ENCODE data around the gene MAD2L1BP.
"Not testable (repeated sequence)": the region's sequence is repeated elsewhere in the genome, so short reads cannot be mapped to it uniquely, and the experiment has no call there.

Gene MAD2L1BP

DNA sequence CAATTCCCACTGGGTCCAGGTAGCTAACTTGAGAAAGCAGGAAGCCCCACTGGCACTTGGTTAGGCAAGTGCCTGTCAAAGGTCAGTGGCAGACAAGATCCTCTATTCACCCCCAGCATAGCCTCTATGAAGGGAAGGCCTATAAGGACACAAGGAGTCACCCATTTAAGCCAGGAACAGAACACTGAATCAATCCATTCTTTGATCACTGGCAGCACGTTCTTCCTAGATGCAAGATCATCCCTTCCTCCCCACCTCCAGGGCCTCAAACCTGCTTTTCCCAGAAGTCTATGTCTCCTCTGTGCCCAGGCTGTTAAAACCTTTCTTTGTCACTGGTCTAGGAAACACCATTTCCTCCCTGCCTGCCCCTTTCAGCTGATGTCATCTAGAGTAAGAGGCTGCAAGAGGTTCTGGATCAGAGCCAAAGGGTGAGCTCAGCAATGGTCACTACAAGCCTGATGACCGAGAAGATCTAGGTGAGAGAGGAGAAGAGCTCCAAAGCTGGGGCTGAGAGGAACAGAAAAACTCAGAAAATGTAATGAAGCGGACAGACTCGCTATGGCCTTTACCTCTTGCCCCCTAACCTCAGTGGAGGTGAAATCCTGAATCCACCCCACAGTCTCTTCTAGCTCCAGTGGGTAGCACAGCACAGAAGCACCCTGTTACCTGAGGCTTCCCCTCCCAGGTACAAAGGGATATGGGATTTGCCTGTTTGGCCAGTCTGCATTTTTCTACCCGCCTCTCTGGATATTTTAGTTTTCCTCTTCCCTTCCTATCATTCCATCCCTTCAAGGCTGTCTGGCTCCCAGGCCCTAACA lies 8.4 kb upstream of the MAD2L1BP start:
- DNase-seq, result peak; percentile 93 to 98 (median 96)

DNA sequence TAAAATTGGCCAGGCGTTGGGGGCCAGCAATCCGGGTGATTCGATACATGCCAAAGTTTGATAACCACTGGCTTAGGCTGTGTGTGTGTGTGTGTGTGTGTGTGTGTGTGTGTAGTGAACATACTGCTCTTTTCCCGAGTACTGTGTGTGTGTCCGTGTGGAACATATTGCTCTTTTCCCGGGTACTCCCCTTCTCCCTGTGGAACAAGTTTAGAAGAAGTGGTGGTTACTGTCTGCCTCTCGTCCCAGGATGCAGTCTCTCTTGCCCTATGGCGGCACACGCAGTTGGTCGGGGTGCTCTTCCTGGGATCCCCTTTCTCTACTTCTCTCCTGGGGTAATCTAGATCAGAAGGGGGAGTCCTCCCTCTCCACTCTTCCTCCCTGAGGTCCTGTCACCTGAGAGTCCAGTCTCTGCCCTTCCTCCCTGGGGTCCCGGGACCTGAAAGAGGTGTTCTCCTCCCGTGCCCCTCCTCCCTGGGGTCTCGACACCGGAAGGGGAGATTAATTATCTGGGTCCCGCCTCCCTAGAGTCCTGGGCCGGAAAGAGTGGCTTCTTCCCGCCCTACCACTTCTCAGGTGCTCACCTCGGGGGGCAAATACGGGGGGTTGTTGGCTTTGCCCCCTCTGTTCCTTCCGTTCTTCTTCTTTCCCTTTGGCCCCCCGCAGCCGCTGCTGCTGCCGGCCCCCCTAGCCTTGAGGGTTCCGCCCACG lies 7.1 kb upstream of the MAD2L1BP start:
- peak; percentile 23 to 56 (median 44) for DNase-seq

DNA sequence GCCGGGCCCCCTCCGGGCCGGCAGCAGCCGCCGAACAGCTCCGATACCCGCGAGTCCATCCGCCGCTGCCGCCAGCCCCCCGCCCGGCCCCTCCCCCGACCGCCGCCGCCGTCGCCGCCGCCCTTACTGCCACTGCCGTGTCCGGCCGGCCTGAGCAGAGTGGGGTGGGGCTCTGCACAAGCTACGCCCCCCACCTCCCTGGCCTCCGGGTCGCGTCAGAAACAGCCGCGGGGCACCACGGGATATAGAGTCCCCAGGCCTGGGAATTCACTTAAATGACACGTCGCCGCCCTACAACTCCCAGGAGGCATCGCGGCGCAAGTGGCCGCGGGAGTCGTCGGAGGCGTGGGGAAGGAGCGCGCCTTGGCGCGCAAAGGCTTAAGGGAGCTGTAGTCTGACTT lies 6.5 kb upstream of the MAD2L1BP start, which contains the start of gene GTPBP2:
GTPBP2 (minus strand) TSS at position 161 of the 401 bp plus-strand sequence; CDS start at position 59, 102 bp downstream.
- DNase-seq, result peak; percentile 99 to 100 (median 100)

DNA sequence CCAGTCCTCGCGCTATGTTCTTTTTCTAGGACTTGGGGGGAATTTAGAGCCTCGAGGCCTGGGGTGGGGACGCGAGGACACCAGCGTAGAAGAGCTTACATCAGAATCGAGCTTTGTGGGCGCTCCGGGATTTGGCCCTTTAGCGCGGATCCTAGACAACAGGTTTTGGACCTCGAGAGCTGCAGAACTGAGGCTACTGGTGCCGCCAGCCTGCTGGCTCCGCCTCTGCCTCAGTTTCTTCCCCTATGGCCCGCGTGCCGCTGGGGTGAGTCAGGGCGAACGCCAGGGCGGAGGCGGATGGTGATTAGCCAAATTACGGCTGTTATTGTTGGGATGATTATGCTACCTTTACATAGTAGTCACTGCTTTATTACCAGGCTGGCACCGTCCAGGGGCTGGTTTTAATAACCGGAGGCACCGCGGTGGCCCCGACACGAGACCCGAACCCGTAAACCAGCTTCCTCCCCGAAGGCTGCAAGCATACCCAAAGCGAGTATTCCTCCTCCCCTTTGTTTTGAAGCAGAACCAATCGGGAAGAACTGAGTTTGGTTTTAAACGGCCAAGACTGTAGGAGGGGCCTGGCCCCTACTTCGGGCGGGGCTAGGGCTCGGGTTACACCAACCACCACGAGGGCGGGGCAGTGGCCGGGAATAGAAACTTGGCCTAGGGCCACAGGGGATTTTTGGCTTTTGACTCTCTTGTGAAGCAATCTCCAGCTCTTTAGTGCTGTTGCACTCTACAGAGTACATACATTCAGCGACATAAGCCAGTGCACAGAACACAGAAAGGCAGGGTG lies 5.9 kb upstream of the MAD2L1BP start:
- peak; percentile 97 to 99 (median 98) for DNase-seq

DNA sequence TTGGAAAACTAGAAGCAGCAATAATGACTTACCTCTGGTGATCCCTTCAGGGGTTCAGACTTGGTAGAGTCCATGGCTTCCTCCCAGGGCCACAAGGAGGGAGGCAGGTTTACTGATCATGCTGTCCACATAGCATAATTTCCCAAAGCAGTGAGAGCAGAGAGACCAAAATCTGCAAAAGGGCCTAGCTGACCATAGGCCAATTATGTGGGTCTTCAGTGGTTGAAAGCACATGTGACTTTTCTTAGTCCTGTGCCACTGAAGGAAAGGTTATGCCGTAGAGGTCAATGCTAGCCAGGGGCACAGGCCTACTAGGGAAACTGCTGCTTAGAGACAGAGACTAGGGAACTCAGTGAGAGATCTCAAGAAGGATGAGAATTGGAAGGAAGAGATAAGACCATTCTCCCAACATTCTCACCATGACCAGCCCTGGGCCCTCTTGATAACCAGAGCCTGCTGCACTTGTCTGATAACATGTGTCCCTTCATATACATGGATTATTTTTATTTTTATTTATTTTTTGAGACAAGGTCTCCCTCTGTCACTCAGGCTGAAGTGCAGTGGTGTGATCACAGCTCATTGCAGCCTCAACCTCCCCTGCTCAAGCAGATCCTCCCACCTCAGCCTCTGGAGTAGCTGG lies 4.5 kb upstream of the MAD2L1BP start:
- DNase-seq, result no peak

DNA sequence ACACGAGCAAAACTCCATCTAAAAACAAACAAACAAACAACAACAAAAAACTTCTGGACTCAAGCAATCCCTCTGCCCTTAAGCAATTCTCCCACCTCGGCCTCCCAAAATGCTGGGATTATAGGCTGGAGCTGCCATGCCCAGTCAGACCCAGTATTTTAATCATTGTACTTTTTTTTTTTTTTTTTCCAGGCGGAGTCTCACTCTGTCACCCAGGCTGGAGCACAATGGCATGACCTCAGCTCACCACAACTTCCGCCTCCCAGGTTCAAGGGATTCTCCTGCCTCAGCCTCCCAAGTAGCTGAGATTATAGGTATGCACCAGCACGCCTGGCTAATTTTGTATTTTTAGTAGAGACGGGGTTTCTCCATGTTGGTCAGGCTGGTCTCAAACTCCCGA lies 2.6 kb upstream of the MAD2L1BP start:
- DNase-seq, result not testable (repeated sequence)

DNA sequence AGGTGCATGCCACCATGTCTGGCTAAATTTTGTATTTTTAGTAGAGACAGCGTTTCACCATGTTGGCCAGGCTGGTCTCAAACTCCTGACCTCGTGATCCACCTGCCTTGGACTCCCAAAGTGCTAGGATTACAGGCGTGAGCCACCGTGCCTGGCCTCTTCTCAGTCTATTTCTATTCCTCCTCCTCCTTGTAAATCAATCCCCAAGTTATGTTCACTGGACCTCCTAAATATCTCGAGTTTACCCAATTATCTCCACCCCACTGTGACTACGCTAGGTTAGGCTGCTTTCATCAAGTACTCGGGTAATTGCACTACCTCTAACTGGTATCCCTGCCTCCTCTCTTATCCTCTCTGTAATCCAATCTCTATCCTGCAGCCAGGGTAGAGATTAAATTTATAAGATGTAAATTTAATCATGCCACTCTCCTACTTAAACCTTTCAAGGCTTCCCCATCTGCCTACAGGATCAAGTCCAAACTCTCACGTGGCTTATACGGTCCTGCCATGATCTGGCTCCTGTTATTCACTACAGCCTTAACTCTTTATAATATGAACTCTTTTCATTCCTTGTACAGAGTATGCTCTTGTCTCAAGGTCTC lies 837 bp upstream of the MAD2L1BP start:
- no peak for DNase-seq

DNA sequence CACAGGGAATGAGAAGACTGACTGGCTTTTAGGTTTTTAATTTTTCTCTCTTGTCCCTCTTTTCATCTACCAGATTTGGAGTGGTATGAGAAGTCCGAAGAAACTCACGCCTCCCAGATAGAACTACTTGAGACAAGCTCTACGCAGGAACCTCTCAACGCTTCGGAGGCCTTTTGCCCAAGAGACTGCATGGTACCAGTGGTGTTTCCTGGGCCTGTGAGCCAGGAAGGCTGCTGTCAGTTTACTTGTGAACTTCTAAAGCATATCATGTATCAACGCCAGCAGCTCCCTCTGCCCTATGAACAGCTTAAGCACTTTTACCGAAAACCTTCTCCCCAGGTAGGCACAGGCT lies 644 bp downstream of the MAD2L1BP start:
- peak in 1 of 4 experiments; percentile 28 for DNase-seq

DNA sequence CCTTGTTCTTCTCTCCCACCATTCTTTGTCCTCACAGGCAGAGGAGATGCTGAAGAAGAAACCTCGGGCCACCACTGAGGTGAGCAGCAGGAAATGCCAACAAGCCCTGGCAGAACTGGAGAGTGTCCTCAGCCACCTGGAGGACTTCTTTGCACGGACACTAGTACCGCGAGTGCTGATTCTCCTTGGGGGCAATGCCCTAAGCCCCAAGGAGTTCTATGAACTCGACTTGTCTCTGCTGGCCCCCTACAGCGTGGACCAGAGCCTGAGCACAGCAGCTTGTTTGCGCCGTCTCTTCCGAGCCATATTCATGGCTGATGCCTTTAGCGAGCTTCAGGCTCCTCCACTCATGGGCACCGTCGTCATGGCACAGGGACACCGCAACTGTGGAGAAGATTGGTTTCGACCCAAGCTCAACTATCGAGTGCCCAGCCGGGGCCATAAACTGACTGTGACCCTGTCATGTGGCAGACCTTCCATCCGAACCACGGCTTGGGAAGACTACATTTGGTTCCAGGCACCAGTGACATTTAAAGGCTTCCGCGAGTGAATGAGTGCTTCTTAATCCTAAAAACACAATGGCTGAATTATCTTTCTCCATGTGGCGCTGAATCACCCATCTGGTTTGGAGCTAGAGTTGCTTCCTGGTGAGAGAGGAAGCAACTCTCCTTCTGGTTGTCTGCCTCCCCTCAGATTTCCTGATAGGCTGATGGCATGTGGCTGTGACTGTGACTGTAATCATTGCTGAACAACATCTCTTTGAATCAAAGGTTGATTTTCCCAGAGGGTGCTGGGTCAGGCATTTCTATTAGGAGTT lies 4.6 kb downstream of the MAD2L1BP start:
- peak; percentile 36 to 70 (median 62) for DNase-seq

DNA sequence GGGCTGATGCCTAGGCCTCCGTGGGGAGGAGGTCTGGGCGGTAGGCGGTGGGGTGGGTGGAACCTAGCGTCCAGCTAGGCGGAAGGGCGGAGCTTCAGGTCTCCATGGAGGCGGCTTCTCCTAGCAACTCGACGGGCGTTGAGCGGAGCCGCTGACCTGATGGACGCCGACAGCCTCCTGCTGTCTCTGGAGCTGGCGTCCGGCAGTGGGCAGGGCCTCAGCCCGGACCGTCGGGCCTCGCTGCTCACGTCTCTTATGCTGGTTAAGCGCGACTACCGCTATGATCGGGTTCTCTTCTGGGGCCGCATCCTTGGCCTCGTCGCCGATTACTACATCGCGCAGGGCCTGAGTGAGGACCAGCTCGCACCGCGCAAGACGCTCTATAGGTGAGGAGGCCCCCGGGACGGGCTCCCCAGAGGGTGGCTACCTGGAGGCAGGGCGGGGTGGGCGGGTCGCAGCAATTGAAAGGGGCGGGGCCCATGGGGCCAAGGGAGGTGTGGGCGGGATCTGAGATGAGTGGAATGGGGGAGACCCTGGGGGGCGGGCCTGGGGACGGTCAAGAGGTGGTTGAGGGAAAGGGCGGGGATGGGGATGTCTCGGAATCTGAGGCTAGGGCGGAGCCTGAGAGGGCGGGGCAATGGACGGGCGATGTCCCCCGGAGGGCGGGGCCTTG lies 9.4 kb downstream of the MAD2L1BP start, which contains the start of gene RSPH9:
RSPH9 (plus strand) TSS at position 97 of the 673 bp plus-strand sequence; CDS start at position 160, 63 bp downstream.
- DNase-seq, result peak in 3 of 4 experiments; percentile 42 to 67 (median 53)

DNA sequence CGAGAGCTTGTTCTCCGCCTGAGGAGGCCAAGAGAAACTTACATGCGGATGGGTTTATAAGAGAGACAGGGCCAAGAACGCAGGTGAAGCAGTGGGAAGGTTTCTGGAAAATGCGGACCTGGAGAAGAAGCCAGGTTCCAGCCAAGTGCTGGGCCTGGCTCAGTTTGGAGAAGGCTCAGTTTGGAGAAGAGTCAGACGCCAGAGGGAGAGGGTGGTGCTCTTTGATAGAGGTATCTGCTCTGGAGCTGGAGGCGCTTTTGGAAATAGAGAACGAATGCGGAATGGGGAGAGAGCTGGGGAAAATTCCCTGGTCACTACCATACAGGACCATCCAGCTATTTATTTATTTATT lies 9.9 kb downstream of the MAD2L1BP start:
- DNase-seq, result no peak

DNA sequence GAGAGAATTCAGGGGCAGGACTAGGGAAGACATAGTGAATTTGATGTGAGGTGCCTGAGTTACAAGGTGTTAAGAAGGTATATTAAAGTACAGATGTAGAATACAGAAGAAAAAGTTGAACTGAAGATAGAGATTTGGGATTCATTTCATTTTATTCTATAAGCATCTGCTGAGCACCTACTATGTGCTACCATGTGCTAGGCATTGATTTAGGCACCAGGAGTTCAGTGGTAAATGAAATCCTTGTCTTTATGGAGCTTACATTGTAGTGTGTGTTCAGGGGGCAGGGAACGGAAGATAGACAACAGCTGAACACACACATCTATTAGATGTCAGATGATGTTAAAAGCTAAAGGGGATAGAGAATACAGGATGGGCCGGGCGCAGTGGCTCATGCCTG lies 12.0 kb downstream of the MAD2L1BP start:
- no peak for DNase-seq

DNA sequence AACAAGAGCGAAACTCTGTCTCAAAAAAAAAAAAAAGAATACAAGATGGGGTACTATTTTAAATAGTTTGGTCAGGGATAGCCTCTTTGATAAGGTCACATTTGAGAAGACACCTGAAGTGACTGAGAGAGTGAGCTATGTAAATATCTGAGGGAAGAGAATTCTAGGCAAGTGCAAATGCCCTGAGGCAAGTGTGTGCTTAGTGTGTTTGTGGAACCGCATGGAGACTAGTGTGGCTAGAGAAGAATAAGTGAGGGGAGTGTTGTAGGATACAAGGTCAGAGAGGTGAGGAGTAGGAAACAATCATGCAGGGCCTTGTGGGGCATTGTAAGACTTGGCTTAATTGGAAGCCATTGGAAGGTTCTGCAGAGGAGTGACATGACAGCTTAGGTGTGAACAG lies 12.6 kb downstream of the MAD2L1BP start:
- DNase-seq, result no peak

DNA sequence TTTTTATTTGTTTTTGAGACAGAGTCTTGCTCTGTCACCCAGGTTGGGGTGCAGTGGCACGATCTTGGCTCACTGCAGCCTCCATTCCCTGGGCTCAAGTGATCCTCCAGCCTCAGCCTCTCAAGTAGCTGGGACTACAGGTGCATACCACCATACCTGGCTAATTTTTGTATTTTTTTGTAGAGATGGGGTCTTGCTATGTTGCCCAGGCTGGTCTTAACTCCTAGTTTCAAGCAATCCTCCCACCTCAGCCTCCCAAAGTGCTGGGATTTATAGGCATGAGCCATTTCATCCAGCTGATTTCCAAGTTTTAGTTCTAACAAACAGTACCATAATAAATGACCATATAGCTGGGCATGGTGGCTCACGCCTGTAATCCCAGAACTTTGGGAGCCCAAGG lies 17.2 kb downstream of the MAD2L1BP start:
- DNase-seq, result not testable (repeated sequence)

DNA sequence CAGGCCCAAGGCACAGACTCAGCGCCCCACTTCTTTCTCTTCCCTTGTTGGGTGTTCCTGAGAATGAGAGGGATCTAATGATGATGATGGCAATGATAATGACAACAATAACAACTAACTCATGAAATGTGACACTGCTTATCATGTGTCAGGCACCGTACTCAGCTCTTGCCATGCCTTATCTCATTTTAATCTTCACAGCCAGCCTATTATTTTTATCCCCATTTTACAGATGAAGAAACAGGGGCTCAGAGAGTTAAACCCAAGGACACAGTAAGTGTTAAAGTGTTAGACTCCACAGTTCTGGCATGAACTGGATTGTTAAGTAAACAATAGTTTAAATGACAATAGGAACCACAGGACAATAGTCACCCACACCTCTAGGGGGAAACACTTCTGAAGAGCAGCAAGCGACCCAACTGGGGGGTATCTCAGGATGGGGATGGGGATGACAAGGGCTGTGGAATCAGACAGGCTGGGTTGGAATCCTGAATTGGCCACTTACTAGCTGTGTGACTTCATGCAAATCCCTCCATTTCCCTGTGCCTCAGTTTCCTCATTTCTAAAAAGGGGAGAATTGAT lies 21.7 kb downstream of the MAD2L1BP start:
- no peak for DNase-seq

DNA sequence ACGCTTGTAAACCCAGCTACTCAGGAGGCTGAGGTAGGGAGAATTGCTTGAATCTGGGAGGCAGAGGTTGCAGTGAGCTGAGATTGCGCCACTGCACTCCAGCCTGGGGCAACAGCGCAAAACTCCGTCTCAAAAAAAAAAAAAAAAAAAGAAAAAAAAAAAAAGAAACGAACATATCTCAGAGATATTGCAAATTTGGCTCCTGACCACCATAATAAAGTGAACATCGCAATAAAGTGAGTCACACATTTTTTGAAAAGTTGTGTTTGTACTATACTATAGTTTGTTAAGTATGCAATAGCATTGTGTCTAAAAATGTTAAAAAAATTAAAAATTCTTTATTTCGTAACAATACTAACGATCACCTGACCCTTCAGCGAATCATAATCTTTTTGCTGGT lies 22.5 kb downstream of the MAD2L1BP start:
- DNase-seq, result no peak

DNA sequence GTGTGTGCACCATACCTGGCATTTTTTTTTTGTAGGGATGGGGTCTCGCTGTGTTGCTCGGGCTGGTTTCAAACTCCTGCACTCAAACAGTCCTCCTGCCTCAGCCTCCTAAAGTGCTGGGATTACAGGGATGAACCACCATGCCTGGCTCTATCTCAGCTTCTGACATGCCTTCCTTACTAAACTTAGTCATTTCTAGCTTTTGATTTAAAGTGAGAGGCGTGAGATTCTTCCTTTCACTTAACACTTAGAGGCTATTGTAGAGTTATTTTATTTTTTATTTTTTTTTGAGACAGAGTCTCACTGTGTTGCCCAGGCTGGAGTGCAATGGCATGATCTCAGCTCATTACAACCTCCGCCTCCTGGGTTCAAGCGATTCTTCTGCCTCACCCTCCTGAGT lies 27.3 kb downstream of the MAD2L1BP start:
- DNase-seq, result not testable (repeated sequence)

DNA sequence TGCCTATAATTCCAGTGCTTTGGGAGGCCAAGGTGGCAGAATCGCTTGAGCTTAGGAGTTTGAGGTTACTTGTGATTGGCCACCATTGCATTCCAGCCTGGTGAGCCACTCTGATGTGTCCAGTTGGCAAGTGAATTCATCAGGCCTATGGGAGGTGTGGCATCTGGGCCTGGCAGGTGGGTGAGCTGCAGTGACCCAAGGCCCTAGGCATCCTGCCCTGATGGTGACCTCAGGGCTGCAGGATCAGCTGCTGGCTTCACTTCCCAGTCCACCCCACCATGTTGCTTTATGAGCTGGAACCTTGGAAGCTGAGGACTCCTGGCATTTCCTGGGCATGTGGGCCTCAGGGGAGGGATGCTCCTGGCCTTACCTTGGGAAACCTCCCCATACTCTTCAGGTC lies 29.7 kb downstream of the MAD2L1BP start:
- DNase-seq, result no peak

DNA sequence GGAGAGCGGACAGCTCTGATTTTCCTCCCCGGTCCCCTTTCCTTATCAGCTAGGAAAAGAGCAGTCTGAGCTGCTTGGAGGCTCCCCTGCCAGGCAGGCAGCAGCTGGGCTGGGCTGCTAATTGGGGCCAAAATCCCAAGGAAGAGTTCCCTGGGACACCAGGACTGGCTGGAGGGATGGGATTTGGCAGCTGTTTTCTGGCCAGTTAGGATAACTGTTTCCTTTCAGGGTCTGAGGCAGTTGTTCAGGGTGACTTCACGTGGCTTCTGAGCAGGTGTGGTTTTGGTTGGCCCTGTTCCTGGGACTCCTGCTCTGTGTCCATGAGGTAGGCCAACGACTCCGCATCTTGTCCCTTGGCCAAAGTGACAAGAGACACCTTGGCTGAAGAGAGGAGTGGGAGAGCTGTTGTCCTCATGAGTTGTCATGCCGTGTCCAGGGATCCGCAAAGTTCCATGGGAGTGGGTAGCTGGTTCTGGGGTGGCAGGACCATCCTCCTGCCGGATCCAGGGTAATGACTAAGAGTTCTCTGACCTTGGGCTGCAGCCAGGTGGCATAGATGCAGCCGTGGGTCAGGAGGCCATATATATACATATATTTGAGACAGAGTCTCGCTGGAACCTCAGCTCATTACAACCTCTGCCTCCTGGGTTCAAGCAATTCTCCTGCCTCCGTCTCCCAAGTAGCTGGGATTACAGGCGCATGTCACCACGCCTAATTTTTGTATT lies 30.7 kb downstream of the MAD2L1BP start:
- no peak for DNase-seq

Data from suppressor macrophage (primary cell).